Kidney epithelial cell (primary cell): Measurements from ENCODE around the gene C4orf51. TPM values are rescaled to one million over a fixed set of nuclear protein-coding genes. Genes with fewer than 3 reads are reported as not detected.

Experiments used
- DNase-seq: peaks from one replicate; pipeline ENCODE4 v3.0.0-alpha.2; 2010; ENCODE audit warnings: low read depth
- H3K27me3 ChIP-seq: 2 replicates; pipeline ENCODE4 v1.6.0; 2011; ENCODE audit warnings: low read length; ENCODE audit not compliant: control insufficient read depth, insufficient read depth
- H3K36me3 ChIP-seq: 2 replicates; pipeline ENCODE4 v1.5.1; 2011; ENCODE audit warnings: low read length; ENCODE audit not compliant: control insufficient read depth, insufficient read depth
- H3K4me3 ChIP-seq: 2 replicates; pipeline ENCODE4 v1.5.1; 2011; ENCODE audit warnings: low read depth, mild to moderate bottlenecking, control low read depth, low read length
- total RNA-seq: library from RNA; depleted of rRNA; stranded (reverse); fragments of >200 nt; gene quantifications from 2 replicates; pipeline ENCODE4 v1.2.3, GENCODE V29; 2015
- TF ChIP-seq, protein P1 (sequence below): IDR thresholded peaks from 2 replicates; pipeline ENCODE4 v1.5.1; 2011; ENCODE audit warnings: mild to moderate bottlenecking, moderate library complexity, low read length, control low read depth, inconsistent platforms; ENCODE audit not compliant: insufficient read depth, poor library complexity, severe bottlenecking

Gene C4orf51
- total RNA-seq, 1 donor from 2014 or later: not detected

DNA sequence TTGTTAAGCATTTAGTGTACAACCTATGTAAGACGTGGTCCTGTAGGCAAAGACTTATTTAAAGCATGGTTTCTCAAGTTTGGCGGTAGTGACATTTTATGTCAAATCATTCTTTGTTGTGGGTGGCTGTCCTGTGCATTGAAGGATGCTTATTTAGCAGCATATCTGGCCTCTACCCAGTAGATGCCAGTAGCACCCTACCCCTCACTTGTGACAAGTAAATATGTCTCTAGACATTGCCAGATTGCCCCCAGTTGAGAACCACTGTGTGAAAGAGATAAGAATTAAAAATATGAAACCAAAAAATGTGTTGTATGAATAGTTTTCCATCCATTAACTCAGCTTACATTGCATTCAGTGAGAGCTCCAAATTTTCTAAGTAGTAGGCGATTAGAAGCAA is 35.2 kb upstream of the C4orf51 start:
- no peaks in the 10 kb centered on the region for H3K36me3 ChIP-seq
- DNase-seq: no peak
- no peaks in the 10 kb centered on the region for H3K27me3 ChIP-seq
- TF ChIP-seq, protein P1, sequence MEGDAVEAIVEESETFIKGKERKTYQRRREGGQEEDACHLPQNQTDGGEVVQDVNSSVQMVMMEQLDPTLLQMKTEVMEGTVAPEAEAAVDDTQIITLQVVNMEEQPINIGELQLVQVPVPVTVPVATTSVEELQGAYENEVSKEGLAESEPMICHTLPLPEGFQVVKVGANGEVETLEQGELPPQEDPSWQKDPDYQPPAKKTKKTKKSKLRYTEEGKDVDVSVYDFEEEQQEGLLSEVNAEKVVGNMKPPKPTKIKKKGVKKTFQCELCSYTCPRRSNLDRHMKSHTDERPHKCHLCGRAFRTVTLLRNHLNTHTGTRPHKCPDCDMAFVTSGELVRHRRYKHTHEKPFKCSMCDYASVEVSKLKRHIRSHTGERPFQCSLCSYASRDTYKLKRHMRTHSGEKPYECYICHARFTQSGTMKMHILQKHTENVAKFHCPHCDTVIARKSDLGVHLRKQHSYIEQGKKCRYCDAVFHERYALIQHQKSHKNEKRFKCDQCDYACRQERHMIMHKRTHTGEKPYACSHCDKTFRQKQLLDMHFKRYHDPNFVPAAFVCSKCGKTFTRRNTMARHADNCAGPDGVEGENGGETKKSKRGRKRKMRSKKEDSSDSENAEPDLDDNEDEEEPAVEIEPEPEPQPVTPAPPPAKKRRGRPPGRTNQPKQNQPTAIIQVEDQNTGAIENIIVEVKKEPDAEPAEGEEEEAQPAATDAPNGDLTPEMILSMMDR: no peak
- H3K4me3 ChIP-seq: no peak overlapping the region

DNA sequence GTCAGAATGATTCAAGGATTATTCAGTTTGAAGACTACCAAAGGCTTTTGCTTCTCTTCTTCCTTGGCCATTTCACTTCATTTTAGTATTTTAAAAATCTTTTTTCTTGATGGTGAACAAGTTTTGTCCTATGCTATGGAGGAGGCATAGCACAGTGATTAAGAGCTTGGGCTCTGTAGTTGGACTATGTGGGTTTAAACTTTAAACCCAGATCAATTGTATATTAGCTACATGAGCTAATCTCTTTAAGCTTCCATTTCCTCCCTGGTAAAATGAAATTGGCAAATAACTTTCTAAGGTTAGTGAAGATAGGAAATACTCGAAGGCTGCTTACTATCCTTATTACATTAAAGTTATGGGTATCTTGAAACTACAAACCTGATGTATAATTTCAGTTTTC is 23.8 kb upstream of the C4orf51 start:
- no peak overlapping the region for H3K4me3 ChIP-seq
- H3K27me3 ChIP-seq: no peaks in the 10 kb centered on the region
- H3K36me3 ChIP-seq: no peaks in the 10 kb centered on the region
- no peak for DNase-seq
- TF ChIP-seq, protein P1: no peak

DNA sequence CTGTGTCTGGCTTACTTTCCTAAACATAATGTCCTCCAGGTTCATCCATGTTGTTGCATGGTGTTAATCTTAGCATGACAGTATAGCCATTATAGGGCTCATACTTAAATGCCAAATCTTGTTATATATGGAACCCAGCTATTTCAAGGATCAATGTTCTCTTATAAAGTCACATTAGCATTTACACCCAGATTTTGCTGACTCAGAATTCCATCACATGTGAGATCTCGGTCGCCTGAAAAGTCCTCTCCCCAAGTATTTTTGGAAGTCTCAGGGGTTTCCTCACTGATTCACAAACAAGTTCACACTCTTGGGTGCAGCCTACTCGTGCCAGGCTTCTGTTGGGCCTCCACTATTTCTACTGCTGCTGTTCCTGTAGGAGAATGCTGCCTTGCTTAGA is 19.9 kb upstream of the C4orf51 start:
- no peaks in the 10 kb centered on the region for H3K27me3 ChIP-seq
- no peak overlapping the region for H3K4me3 ChIP-seq
- no peak for DNase-seq
- TF ChIP-seq, protein P1: no peak
- no peaks in the 10 kb centered on the region for H3K36me3 ChIP-seq

DNA sequence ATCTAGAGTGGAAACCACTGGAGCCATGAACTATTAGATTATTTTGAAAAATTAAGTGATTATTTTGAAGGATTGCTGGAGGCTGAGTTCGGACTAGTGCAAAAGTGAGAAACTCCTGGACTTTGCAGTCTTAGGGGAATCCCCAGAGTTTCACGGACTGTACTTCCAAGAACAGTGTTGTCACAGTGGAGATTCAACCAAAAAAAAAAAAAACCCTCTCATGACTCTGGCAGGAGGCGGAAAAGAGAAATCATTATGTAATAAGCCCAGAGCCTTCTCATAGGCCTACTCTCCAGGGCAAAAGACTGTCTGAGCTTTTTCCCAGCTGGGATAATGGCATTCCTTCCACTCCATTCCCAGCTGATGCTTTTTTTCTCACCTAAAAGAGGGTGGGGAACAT is 16.8 kb upstream of the C4orf51 start:
- Histone ChIP-seq H3K27me3 (no peaks in the 10 kb centered on the region), H3K4me3 (no peak overlapping the region), H3K36me3 (no peaks in the 10 kb centered on the region)
- no peak for DNase-seq
- TF ChIP-seq, protein P1: no peak

DNA sequence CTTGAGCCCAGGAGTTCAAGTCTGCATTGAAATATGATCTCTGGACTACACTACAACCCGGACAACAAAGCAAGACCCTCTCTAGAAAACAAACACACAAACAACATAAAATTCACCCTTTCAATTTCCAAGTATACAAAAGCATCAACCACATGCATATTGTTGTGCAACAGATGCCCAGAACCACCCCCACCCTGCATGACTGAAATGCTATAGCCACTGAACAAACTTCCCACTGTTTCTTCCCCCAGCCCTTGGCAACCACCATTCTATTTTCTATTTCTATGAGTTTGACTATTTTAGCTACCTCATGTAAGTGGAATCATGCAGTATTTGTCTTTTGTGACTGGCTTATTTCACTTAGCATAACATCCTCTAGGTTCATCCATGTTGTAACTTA is 14.2 kb upstream of the C4orf51 start:
- Histone ChIP-seq H3K36me3 (no peaks in the 10 kb centered on the region), H3K27me3 (no peaks in the 10 kb centered on the region), H3K4me3 (no peak overlapping the region)
- no peak for DNase-seq
- TF ChIP-seq, protein P1: no peak

DNA sequence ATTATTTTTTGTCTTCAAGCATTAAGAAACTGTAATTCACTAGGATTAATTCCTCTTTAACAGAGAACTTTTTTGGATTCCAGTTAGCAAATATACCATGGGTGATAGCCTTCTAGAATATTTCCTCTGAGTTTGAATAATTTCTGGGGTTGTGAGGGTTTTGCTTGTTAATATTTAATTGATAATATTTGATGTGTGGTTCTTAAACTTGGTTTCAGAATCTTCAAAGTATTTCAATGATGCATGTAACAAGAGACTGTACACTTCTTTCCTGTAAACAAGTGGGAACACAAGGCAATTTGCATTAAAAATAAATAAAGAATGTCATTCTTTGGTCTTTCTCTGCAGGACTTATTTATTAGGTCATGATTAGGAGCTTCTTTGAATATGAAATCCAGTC is 9.5 kb upstream of the C4orf51 start:
- Histone ChIP-seq H3K36me3 (no peaks in the 10 kb centered on the region), H3K27me3 (no peaks in the 10 kb centered on the region), H3K4me3 (no peak overlapping the region)
- no peak for DNase-seq
- TF ChIP-seq, protein P1: no peak
